Spleen (tissue), 7 donors: Measurements from ENCODE around the gene PCDHB2.

Source experiments
- CTCF ChIP-seq, 11 experiments: fragments of 200-600 bp in 7 of 11; fragments of 450-650 bp in 4 of 11; sonication (generic) in 4 of 11; IDR thresholded peaks in 8 of 11; conservative IDR thresholded peaks in 3 of 11; 1 replicate in 7 of 11; 2 replicates in 4 of 11; pipeline versions ENCODE4 v1.4.0 to v1.8.0; 2016 to 2021; ENCODE audit warnings: antibody characterized with exemption in 11 of 11, inconsistent platforms in 4 of 11, mild to moderate bottlenecking in 1 of 11
- POLR2A ChIP-seq, 3 donors: fragments of 450-650 bp; IDR thresholded peaks; one replicate each; pipeline ENCODE4 v1.5.1; 2017; ENCODE audit warnings: antibody characterized with exemption in 3 of 3, mild to moderate bottlenecking in 1 of 3
- POLR2AphosphoS5 ChIP-seq, 3 donors: sonication (generic); formaldehyde crosslinking; IDR thresholded peaks; one replicate each; pipeline ENCODE4 v1.5.1; 2017; ENCODE audit warnings: antibody characterized with exemption in 3 of 3
- donor health status: DM: no; HTN: no; CAD: no; lungs with moderate emphysema.
- donor health status: DM: no; HTN: no; CAD: no.
- donor health status: DM: no; HTN: no; CAD: no.

DNA sequence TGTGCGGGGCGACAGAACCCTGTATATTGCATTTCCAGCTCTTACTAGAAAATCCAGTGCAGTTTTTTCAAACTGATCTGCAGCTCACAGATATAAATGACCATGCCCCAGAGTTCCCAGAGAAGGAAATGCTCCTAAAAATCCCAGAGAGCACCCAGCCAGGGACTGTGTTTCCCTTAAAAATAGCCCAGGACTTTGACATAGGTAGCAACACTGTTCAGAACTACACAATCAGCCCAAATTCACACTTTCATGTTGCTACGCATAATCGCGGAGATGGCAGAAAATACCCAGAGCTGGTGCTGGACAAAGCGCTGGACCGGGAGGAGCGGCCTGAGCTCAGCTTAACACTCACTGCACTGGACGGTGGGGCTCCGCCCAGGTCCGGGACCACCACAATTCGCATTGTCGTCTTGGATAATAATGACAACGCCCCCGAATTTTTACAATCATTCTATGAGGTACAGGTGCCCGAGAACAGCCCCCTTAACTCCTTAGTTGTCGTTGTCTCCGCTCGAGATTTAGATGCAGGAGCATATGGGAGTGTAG is 41.4 kb downstream of the PCDHB2 start:
- TF ChIP-seq CTCF (IDR thresholded peaks at IDR 0.05 in 8 of 11, conservative IDR thresholded peaks at IDR 0.05 in 3 of 11): no peak
- no peak for TF ChIP-seq POLR2A (IDR thresholded peaks at IDR 0.05)
- TF ChIP-seq POLR2AphosphoS5 (IDR thresholded peaks at IDR 0.05): no peak
